Transverse colon (tissue), 4 donors: Measurements from ENCODE around the gene PHLDB2. TPM values are rescaled to one million over a fixed set of nuclear protein-coding genes. Genes with fewer than 3 reads are reported as not detected.

Experiments
- DNase-seq: peaks from one replicate; pipeline ENCODE4 v3.0.0-alpha.2; 2019
- H3K27ac ChIP-seq, 4 donors: fragments of 200-600 bp; sonication (generic); 2 replicates each; pipeline ENCODE4 v1.5.1; 2016 to 2018; ENCODE audit warnings: inconsistent platforms in 4 of 4
- H3K27me3 ChIP-seq: fragments of 200-600 bp; sonication (generic); 2 replicates; pipeline ENCODE4 v1.5.1; 2017; ENCODE audit warnings: inconsistent platforms
- H3K36me3 ChIP-seq, 4 donors: fragments of 200-600 bp; sonication (generic); 2 replicates each; pipeline ENCODE4 v1.5.1; 2017 to 2019; ENCODE audit warnings: inconsistent platforms in 4 of 4
- H3K4me1 ChIP-seq, 4 donors: fragments of 200-600 bp; sonication (generic); 2 replicates each; pipeline ENCODE4 v1.5.1; 2017 to 2020; ENCODE audit warnings: inconsistent platforms in 4 of 4
- H3K4me3 ChIP-seq, 4 donors: fragments of 200-600 bp; sonication (generic); 1 replicate in 1 of 4; 2 replicates in 3 of 4; pipeline versions ENCODE4 v1.5.1 to v1.6.1; 2017 to 2019; ENCODE audit warnings: inconsistent platforms in 4 of 4
- H3K9me3 ChIP-seq, 2 donors: fragments of 200-600 bp; sonication (generic); 2 replicates each; pipeline ENCODE4 v1.5.1; 2017 to 2019; ENCODE audit warnings: inconsistent platforms in 2 of 2
- EP300 ChIP-seq: sonication (generic); formaldehyde crosslinking; IDR thresholded peaks from one replicate; pipeline ENCODE4 v1.6.1; 2017; ENCODE audit warnings: antibody characterized with exemption, low read depth
- POLR2A ChIP-seq: fragments of 450-650 bp; IDR thresholded peaks from one replicate; pipeline ENCODE4 v1.6.1; 2016; ENCODE audit warnings: antibody characterized with exemption, mild to moderate bottlenecking, moderate library complexity
- POLR2AphosphoS5 ChIP-seq, 3 donors: sonication (generic); formaldehyde crosslinking; IDR thresholded peaks; one replicate each; pipeline ENCODE4 v1.6.1; 2016; ENCODE audit warnings: antibody characterized with exemption in 3 of 3
- WGBS, 2 donors: methylation state at CpG; one replicate each; pipeline ENCODE4 v1.1.5; 2018; ENCODE audit warnings: low coverage in 1 of 2; 5-methylcytosine and 5-hydroxymethylcytosine counted together
- in situ Hi-C, 4 donors: fragments of 200-750 bp; cut with MboI; loops; one replicate each; pipeline versions ENCODE4 v1.15.0 to v1.15.1; 2017; ENCODE audit warnings: low sequenced_read_pairs in 3 of 4, low pct_ligation_motif_present in 1 of 4, low pct_unique_long_range_greater_than_20kb in 1 of 4
- intact Hi-C: fragments of 100-400 bp; cut with DNase I; formaldehyde crosslinking; loops from one replicate; pipeline ENCODE4 v1.15.1; 2023; ENCODE audit warnings: low total_unique reads
- total RNA-seq, 4 donors: library from RNA; depleted of rRNA; stranded (reverse); fragments of >200 nt; gene quantifications; one replicate each; pipeline ENCODE4 v1.1.0, GENCODE V29; 2016
- TF ChIP-seq, protein P1 (sequence below), 5 experiments: fragments of 200-600 bp in 3 of 5; fragments of 450-650 bp in 2 of 5; sonication (generic) in 3 of 5; IDR thresholded peaks; 1 replicate in 2 of 5; 2 replicates in 3 of 5; pipeline ENCODE4 v1.5.1; 2016 to 2017; ENCODE audit warnings: antibody characterized with exemption in 5 of 5, inconsistent platforms in 3 of 5, mild to moderate bottlenecking in 2 of 5, moderate library complexity in 1 of 5

PHLDB2 gene
- total RNA-seq, 4 donors from 2014 or later, result 20.3 to 43.8 (median 24.5) TPM

DNA sequence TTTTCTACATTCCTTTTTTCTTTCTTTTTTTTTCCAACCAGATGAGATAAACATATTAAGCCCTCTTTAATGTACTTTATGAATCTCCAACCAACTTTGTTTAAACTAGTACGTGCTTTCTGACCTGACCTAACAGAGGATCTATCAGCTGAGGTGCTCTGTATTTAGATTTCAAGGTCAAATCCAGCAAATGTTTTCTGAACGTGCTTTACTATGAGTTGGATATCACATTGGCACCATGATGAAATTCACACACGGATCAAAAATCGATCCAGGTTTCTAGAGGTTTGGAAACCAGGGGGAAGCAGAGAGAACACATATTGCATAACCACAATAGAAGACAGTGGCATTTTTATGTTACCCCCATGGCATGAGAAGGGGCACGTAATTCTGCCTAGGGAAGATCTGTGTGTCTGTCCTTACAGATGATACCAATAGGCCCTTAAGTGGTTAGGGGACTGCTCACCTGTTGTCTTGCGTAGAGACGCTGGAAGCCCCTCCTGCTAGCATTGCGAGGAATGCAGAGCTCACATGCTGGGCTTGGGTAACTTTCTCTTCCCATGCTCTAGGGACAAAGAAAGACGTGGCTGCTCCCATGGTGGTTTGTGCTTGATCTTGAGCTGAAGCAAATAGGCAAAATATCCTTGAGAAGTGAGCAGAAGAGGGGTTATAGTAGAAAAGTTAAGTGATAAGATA is 60.5 kb downstream of the PHLDB2 start:
- no peak for DNase-seq
- intact Hi-C loops (no loop called here), in situ Hi-C loops (no loop called here)
- no peak for TF ChIP-seq POLR2A
- TF ChIP-seq POLR2AphosphoS5 (IDR thresholded peaks at IDR 0.05), result no peak
- no peak for TF ChIP-seq EP300
- TF ChIP-seq, protein P1, sequence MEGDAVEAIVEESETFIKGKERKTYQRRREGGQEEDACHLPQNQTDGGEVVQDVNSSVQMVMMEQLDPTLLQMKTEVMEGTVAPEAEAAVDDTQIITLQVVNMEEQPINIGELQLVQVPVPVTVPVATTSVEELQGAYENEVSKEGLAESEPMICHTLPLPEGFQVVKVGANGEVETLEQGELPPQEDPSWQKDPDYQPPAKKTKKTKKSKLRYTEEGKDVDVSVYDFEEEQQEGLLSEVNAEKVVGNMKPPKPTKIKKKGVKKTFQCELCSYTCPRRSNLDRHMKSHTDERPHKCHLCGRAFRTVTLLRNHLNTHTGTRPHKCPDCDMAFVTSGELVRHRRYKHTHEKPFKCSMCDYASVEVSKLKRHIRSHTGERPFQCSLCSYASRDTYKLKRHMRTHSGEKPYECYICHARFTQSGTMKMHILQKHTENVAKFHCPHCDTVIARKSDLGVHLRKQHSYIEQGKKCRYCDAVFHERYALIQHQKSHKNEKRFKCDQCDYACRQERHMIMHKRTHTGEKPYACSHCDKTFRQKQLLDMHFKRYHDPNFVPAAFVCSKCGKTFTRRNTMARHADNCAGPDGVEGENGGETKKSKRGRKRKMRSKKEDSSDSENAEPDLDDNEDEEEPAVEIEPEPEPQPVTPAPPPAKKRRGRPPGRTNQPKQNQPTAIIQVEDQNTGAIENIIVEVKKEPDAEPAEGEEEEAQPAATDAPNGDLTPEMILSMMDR (IDR thresholded peaks at IDR 0.05), result no peak
- H3K9me3 ChIP-seq, result no peaks in the 10 kb centered on the region
- no peaks in the 10 kb centered on the region for H3K27me3 ChIP-seq
- H3K4me1 ChIP-seq, result peaks cover 0 to 14% (median 2%) of the 10 kb centered on the region in 4 donors
- no peak overlapping the region for H3K4me3 ChIP-seq
- 89 to 91% methylated on average over 6 to 9 of the region's 9 CpGs for WGBS, 2 donors
- H3K27ac ChIP-seq, result no peak overlapping the region
- peaks cover 0 to 13% (median 0%) of the 10 kb centered on the region in 4 donors for H3K36me3 ChIP-seq

DNA sequence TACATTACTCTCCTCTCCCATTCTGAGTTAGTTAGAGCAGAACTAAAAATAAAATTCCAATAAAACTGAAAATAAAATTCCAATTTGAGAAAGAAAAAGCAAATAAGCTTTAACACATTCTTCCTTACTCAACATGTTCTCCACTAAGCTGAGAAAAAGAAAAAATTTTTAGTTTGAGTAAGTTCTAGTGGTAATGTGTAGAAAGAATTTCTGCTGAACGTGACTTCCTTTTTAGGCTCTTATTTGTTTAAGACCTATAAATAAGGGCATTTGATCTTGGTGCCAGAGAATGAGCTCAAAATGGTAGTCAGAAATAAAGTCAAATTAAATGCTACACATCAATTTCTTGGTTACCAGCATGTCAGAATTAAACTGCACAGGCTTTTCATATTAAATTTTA is 62.1 kb downstream of the PHLDB2 start:
- peaks cover 0 to 16% (median 2%) of the 10 kb centered on the region in 4 donors for H3K4me1 ChIP-seq
- intact Hi-C loops, result no loop called here
- TF ChIP-seq POLR2A (no peak), EP300 (no peak), POLR2AphosphoS5 (IDR thresholded peaks at IDR 0.05) (no peak)
- TF ChIP-seq, protein P1 (IDR thresholded peaks at IDR 0.05), result no peak
- 73% methylated on average over 1 of the region's 1 CpG for WGBS, 2 donors
- H3K27ac ChIP-seq, result peak overlapping the region in 1 of 4 donors; percentile 14
- H3K4me3 ChIP-seq, result no peak overlapping the region
- no peak for DNase-seq
- H3K27me3 ChIP-seq, result no peaks in the 10 kb centered on the region
- in situ Hi-C loops, result no loop called here
- H3K36me3 ChIP-seq, result peaks cover 0 to 13% (median 0%) of the 10 kb centered on the region in 4 donors
- no peaks in the 10 kb centered on the region for H3K9me3 ChIP-seq

DNA sequence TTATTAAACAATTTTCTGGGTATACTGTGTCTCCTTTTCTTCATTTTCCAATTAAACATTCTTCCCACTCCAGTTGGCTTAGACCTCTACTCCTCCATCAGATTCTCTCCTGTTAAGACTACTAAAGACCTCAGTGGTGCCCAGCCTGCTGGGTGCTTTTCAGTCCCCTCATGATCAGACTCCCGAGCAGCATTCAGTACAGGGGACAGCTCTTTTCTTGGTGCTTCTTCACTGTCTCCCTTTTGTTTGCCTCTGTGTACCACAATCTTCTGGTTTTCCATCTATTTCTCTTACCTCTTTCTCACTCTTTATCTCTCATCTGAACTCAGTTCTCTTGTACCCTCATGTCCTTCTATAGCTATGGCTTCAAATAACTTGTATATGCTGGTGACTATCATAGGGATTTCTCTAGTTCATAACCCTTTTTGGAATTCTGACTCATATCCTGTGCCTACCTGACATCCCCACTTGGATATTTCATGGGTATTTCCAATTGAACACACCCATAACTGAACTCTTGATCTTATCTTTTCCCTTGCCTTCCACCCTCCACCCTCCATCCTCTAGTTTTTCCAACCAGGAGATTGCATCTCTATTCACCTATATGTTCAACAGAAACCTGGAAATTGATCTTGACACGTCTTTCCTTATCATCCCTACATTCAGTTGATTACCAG is 64.2 kb downstream of the PHLDB2 start:
- Histone ChIP-seq H3K36me3 (peaks cover 0 to 13% (median 0%) of the 10 kb centered on the region in 4 donors), H3K27me3 (no peaks in the 10 kb centered on the region), H3K27ac (peak overlapping the region; percentile 37 to 46 (median 42)), H3K4me1 (peaks cover 0 to 16% (median 2%) of the 10 kb centered on the region in 4 donors), H3K9me3 (no peaks in the 10 kb centered on the region), H3K4me3 (no peak overlapping the region)
- WGBS, 2 donors, result 16 to 45% methylated on average over 2 of the region's 2 CpGs
- in situ Hi-C loops, result no loop called here
- no peak for DNase-seq
- intact Hi-C loops, result no loop called here
- TF ChIP-seq, protein P1 (IDR thresholded peaks at IDR 0.05), result no peak
- TF ChIP-seq POLR2AphosphoS5 (IDR thresholded peaks at IDR 0.05) (no peak), EP300 (no peak), POLR2A (no peak)

DNA sequence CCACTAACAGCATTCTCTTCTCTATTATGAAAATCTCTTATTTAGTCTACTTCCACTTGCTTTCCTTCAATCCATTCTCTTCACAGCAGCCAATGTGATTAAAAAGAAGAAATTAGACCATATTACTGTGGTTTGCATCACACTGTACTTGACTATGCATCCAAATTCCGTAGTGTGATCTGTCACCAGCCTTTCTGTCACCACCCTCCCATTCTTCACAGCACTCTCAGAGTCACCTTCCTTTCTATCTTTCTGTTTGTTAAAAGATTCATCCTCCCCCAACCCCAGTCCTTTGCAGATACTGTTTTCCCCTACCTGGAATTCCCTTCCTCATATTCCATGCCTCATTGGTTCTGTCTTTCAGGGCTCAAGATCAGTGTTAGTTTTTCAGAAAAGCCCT is 64.7 kb downstream of the PHLDB2 start:
- Histone ChIP-seq H3K9me3 (no peaks in the 10 kb centered on the region), H3K4me3 (no peak overlapping the region), H3K27me3 (no peaks in the 10 kb centered on the region), H3K27ac (peak overlapping the region; percentile 37 to 46 (median 42)), H3K4me1 (peaks cover 0 to 16% (median 2%) of the 10 kb centered on the region in 4 donors), H3K36me3 (peaks cover 0 to 10% (median 0%) of the 10 kb centered on the region in 4 donors)
- no peak for DNase-seq
- no peak for TF ChIP-seq POLR2A
- no peak for TF ChIP-seq POLR2AphosphoS5 (IDR thresholded peaks at IDR 0.05)
- TF ChIP-seq EP300, result no peak
- intact Hi-C loops, result no loop called here
- WGBS, 2 donors, result 73% methylated on average over 1 of the region's 1 CpG; no CpG with 5 or more reads in 1 of the 2 donors
- in situ Hi-C loops, result no loop called here
